Peyer's patch (tissue), 4 donors: ENCODE measurements around the gene NOL12. TPM values are rescaled to one million over a fixed set of nuclear protein-coding genes. Genes with fewer than 3 reads are reported as not detected.

ENCODE experiments used
- DNase-seq, 3 donors: peaks; one replicate each; pipeline ENCODE4 v3.0.0-alpha.2; 2017 to 2019
- H3K27ac ChIP-seq, 4 donors: fragments of 200-600 bp; sonication (generic); one replicate each; pipeline ENCODE4 v1.5.1; 2016 to 2019
- H3K27me3 ChIP-seq, 2 donors: fragments of 200-600 bp; sonication (generic); one replicate each; pipeline ENCODE4 v1.5.1; 2019
- H3K36me3 ChIP-seq, 3 donors: fragments of 200-600 bp; sonication (generic); one replicate each; pipeline ENCODE4 v1.5.1; 2016 to 2019
- H3K4me1 ChIP-seq, 4 donors: fragments of 200-600 bp; sonication (generic); one replicate each; pipeline ENCODE4 v1.5.1; 2016 to 2019
- H3K4me3 ChIP-seq, 4 donors: fragments of 200-600 bp; sonication (generic); 1 replicate in 3 of 4; 2 replicates in 1 of 4; pipeline ENCODE4 v1.5.1; 2016 to 2019; ENCODE audit warnings: mild to moderate bottlenecking in 1 of 4
- H3K9me3 ChIP-seq, 4 donors: fragments of 200-600 bp; sonication (generic); one replicate each; pipeline ENCODE4 v1.5.1; 2016 to 2019; ENCODE audit warnings: mild to moderate bottlenecking in 1 of 4
- POLR2A ChIP-seq, 2 donors: fragments of 450-650 bp; IDR thresholded peaks; one replicate each; pipeline ENCODE4 v1.5.1; 2017; ENCODE audit warnings: antibody characterized with exemption in 2 of 2, mild to moderate bottlenecking in 2 of 2, moderate library complexity in 2 of 2
- total RNA-seq, 4 donors: library from RNA; depleted of rRNA; stranded (reverse); fragments of >200 nt; gene quantifications; one replicate each; pipeline ENCODE4 v1.1.0, GENCODE V29; 2016
- TF ChIP-seq, protein P1 (sequence below), 6 experiments: fragments of 450-650 bp in 4 of 6; fragments of 200-600 bp in 2 of 6; sonication (generic) in 1 of 6; IDR thresholded peaks; one replicate each; pipeline ENCODE4 v1.5.1; 2017 to 2019; ENCODE audit warnings: antibody characterized with exemption in 6 of 6, mild to moderate bottlenecking in 3 of 6, moderate library complexity in 1 of 6

Gene NOL12
- total RNA-seq, 4 donors from 2014 or later, result 37.5 to 144 (median 57.1) TPM

DNA sequence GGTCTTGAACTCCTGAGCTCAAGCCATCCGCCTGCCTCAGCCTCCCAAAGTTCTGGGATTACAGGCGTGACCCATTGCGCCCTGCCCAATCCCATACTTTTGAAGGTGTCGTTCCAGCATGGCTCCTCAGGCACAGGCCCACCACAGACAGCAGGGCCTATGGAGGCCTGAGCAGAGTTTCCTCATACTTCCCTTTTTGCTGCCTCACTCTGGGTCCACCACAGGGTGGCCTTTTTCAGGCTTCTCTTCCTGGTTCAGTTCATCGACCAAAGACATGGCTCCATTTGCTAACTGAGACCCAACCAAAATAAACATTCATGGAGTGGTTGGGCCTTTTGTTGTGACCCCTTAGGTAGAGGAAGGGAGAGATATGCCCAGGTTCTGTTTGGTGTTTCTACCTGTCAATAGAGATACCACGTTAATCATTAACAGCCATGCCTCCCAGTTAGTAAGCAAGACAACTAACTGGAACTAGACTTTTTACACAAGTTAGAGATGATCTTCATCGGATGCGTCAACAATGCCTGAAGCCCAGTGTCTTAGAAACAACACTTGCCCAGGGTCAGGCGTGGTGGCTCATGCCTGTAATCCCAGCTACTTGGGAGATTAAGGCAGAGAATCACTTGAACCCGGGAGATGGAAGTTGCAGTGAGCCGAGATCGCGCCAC, 45.8 kb downstream of the NOL12 start:
- TF ChIP-seq, protein P1, sequence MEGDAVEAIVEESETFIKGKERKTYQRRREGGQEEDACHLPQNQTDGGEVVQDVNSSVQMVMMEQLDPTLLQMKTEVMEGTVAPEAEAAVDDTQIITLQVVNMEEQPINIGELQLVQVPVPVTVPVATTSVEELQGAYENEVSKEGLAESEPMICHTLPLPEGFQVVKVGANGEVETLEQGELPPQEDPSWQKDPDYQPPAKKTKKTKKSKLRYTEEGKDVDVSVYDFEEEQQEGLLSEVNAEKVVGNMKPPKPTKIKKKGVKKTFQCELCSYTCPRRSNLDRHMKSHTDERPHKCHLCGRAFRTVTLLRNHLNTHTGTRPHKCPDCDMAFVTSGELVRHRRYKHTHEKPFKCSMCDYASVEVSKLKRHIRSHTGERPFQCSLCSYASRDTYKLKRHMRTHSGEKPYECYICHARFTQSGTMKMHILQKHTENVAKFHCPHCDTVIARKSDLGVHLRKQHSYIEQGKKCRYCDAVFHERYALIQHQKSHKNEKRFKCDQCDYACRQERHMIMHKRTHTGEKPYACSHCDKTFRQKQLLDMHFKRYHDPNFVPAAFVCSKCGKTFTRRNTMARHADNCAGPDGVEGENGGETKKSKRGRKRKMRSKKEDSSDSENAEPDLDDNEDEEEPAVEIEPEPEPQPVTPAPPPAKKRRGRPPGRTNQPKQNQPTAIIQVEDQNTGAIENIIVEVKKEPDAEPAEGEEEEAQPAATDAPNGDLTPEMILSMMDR (IDR thresholded peaks at IDR 0.05), result peak in 4 of 6 experiments; percentile 11 to 62 (median 58)
- no peak for TF ChIP-seq POLR2A (IDR thresholded peaks at IDR 0.05)
- Histone ChIP-seq H3K4me1 (peaks cover 0 to 35% (median 0%) of the 10 kb centered on the region in 4 donors), H3K4me3 (no peak overlapping the region), H3K27me3 (no peaks in the 10 kb centered on the region), H3K27ac (peak overlapping the region in 3 of 4 donors; percentile 47 to 78 (median 74)), H3K36me3 (no peaks in the 10 kb centered on the region), H3K9me3 (no peaks in the 10 kb centered on the region)
- DNase-seq, result no peak

DNA sequence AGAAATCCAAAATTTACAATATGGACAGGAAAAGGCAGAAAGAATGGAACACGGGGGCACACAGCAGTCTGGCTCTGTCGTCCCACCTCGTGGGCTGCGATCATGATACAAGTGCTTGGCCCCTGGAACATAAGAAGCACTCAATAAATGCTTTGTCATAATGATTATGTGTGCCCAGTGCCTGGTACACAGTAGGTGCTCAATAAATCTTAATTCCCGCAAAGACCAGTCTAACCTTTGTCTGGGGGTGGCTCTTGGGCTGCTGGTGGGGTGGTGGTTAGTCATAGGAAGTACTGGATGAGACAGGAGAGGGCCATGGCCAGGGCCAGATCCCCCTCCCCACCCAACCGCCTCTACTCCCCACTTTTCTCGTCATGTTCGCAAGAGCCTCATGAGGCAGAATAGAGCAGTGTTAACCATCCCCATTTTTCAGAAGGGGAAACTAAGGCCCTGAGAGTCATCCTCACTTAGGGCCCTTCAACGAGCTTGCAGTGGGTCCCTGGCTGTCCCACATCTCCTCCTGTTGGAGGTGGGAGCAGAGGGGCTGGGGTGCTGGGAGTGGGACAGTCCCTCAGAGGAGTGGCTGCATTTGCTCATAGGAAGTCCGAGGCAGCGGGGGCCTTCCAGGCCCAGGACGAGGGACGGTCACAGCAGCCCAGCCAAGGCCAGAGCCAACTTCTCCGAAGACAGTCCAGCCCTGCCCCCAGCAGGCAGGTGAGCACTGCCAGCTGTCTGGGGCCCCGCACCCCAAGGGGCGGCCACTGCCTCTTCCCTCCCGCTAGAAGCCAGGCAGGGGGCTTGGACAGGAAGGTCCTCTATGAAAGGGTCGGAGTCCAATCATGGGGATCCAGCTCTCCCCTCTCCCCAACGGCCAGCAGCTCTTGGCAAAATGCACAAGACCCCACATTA, 46.8 kb downstream of the NOL12 start:
- no peak overlapping the region for H3K27ac ChIP-seq
- H3K4me1 ChIP-seq, result peaks cover 0 to 35% (median 0%) of the 10 kb centered on the region in 4 donors
- no peak overlapping the region for H3K4me3 ChIP-seq
- no peaks in the 10 kb centered on the region for H3K27me3 ChIP-seq
- H3K36me3 ChIP-seq, result no peaks in the 10 kb centered on the region
- TF ChIP-seq, protein P1 (IDR thresholded peaks at IDR 0.05), result no peak
- no peak for TF ChIP-seq POLR2A (IDR thresholded peaks at IDR 0.05)
- no peaks in the 10 kb centered on the region for H3K9me3 ChIP-seq
- no peak for DNase-seq

DNA sequence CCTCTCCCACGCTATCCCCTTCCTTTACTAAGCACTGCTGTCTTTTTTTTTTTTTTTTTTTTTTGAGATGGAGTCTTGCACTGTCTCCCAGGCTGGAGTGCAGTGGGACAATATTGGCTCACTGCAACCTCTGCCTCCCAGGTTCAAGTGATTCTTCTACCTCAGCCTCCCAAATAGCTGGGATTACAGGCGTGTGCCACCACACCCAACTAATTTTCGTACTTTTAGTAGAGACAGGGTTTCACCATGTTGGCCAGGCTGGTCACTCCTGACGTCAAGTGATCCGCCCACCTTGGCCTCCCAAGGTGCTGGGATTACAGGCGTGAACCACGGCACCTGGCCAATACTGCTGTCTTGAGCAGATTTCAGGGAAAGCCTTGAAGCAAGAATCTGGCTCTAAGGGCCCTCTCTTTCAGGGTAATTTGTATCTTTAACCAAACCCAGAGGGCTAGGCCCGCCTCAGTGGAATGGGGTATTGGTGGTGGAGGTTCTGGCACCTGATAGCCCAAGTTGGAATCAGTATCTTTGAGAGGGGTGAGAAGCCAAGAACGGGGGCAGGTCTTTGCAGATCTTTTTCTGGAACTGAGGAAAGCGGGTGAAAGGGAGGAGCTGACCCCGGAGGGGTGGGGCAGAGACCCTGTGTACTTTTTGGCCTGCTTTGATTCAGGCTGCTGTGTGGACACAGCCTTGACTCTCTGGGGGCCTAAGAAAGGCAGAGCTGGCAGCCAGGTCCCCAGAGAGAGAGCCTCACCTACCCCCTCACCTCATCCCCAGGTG, 47.7 kb downstream of the NOL12 start:
- TF ChIP-seq POLR2A (IDR thresholded peaks at IDR 0.05), result no peak
- TF ChIP-seq, protein P1 (IDR thresholded peaks at IDR 0.05), result no peak
- H3K36me3 ChIP-seq, result no peaks in the 10 kb centered on the region
- H3K27ac ChIP-seq, result no peak overlapping the region
- H3K4me3 ChIP-seq, result no peak overlapping the region
- no peak for DNase-seq
- peaks cover 0 to 35% (median 0%) of the 10 kb centered on the region in 4 donors for H3K4me1 ChIP-seq
- no peaks in the 10 kb centered on the region for H3K27me3 ChIP-seq
- no peaks in the 10 kb centered on the region for H3K9me3 ChIP-seq

DNA sequence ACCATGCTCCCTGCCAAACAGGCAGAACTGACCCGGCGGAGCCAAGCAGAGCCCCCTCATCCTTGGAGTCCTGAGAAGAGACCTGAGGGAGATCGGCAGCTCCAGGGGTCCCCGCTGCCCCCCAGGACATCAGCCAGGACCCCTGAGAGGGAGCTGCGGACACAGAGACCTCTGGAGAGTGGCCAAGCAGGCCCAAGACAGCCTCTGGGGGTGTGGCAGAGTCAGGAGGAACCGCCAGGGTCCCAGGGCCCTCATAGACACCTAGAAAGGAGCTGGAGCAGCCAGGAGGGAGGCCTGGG, 48.2 kb downstream of the NOL12 start:
- Histone ChIP-seq H3K4me3 (no peak overlapping the region), H3K4me1 (peaks cover 0 to 38% (median 0%) of the 10 kb centered on the region in 4 donors), H3K9me3 (no peaks in the 10 kb centered on the region), H3K27ac (no peak overlapping the region), H3K36me3 (no peaks in the 10 kb centered on the region), H3K27me3 (no peaks in the 10 kb centered on the region)
- no peak for TF ChIP-seq POLR2A (IDR thresholded peaks at IDR 0.05)
- TF ChIP-seq, protein P1 (IDR thresholded peaks at IDR 0.05), result no peak
- no peak for DNase-seq

DNA sequence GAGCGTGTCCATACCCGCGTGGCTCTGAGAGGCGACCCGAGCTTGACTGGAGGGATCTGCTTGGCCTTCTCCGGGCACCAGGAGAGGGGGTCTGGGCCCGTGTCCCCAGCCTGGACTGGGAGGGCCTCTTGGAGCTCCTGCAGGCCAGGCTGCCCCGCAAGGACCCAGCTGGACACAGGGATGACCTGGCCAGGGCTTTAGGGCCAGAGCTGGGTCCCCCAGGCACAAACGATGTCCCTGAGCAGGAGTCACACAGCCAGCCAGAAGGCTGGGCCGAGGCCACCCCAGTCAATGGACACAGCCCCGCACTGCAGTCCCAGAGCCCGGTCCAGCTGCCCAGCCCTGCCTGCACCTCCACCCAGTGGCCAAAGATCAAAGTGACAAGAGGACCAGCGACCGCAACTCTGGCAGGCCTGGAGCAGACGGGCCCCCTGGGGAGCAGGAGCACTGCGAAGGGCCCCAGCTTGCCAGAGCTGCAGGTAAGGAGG, 48.9 kb downstream of the NOL12 start:
- TF ChIP-seq, protein P1 (IDR thresholded peaks at IDR 0.05), result peak in 4 of 6 experiments; percentile 17 to 55 (median 48)
- no peak for TF ChIP-seq POLR2A (IDR thresholded peaks at IDR 0.05)
- Histone ChIP-seq H3K9me3 (no peaks in the 10 kb centered on the region), H3K36me3 (no peaks in the 10 kb centered on the region), H3K27me3 (no peaks in the 10 kb centered on the region), H3K4me3 (no peak overlapping the region), H3K4me1 (peaks cover 0 to 43% (median 0%) of the 10 kb centered on the region in 4 donors), H3K27ac (no peak overlapping the region)
- peak in 2 of 3 donors; percentile 63 for DNase-seq
